Measurements from ENCODE around the gene ZAP70. TPM values are rescaled to one million over a fixed set of nuclear protein-coding genes. Genes with fewer than 3 reads are reported as not detected.
A peak's percentile ranks its signal among the peaks of the same experiment; 100 is the strongest.

The ZAP70 gene
- total RNA-seq, 1 donor from 2014 or later, result 10.2 TPM

- Histone ChIP-seq H3K9me3 (no peaks in the 10 kb centered on the region), H3K4me3 (no peak overlapping the region), H3K27me3 (no peaks in the 10 kb centered on the region), H3K27ac (no peak overlapping the region), H3K36me3 (no peaks in the 10 kb centered on the region), H3K4me1 (no peaks in the 10 kb centered on the region)
- DNase-seq, result no peak
- intact Hi-C loops (cut with DNase I), result no loop called here
- TF ChIP-seq CTCF (IDR thresholded peaks at IDR 0.05), result no peak
- ATAC-seq, result no peak
Observed at GRCh38 chr2:97741686-97742085, 28.3 kb downstream of the ZAP70 start.

GRCh38 chr2:97742381-97742847 is 29.0 kb downstream of the ZAP70 start:
- Histone ChIP-seq H3K9me3 (no peaks in the 10 kb centered on the region), H3K36me3 (no peaks in the 10 kb centered on the region), H3K27ac (no peak overlapping the region), H3K4me3 (no peak overlapping the region), H3K27me3 (no peaks in the 10 kb centered on the region), H3K4me1 (no peaks in the 10 kb centered on the region)
- intact Hi-C loops (cut with DNase I), result no loop called here
- ATAC-seq, result no peak
- no peak for DNase-seq
- no peak for TF ChIP-seq CTCF (IDR thresholded peaks at IDR 0.05)

- no peak overlapping the region for H3K27ac ChIP-seq
- H3K4me3 ChIP-seq, result no peak overlapping the region
- H3K9me3 ChIP-seq, result no peaks in the 10 kb centered on the region
- TF ChIP-seq CTCF (IDR thresholded peaks at IDR 0.05), result no peak
- intact Hi-C loops (cut with DNase I), result no loop called here
- no peak for DNase-seq
- no peaks in the 10 kb centered on the region for H3K4me1 ChIP-seq
- H3K27me3 ChIP-seq, result no peaks in the 10 kb centered on the region
- no peaks in the 10 kb centered on the region for H3K36me3 ChIP-seq
- ATAC-seq, result no peak
Observed at GRCh38 chr2:97743913-97744312, 30.5 kb downstream of the ZAP70 start.

- ATAC-seq, result peak; percentile 49
- no peak overlapping the region for H3K4me3 ChIP-seq
- no peak for DNase-seq
Observed at GRCh38 chr2:97745474-97746174, 32.2 kb downstream of the ZAP70 start.

GRCh38 chr2:97747285-97747684 is 33.9 kb downstream of the ZAP70 start:
- Histone ChIP-seq H3K4me1 (no peaks in the 10 kb centered on the region), H3K27me3 (no peaks in the 10 kb centered on the region), H3K27ac (no peak overlapping the region), H3K36me3 (peaks cover 10% of the 10 kb centered on the region), H3K4me3 (no peak overlapping the region), H3K9me3 (no peaks in the 10 kb centered on the region)
- DNase-seq, result no peak
- no peak for ATAC-seq
- intact Hi-C loops (cut with DNase I), result no loop called here
- TF ChIP-seq CTCF (IDR thresholded peaks at IDR 0.05), result no peak

More at GRCh38 chr2:97745474-97746174, 32.2 kb downstream of the ZAP70 start:
- H3K27ac ChIP-seq, result no peak overlapping the region
- H3K27me3 ChIP-seq, result no peaks in the 10 kb centered on the region
- H3K36me3 ChIP-seq, result no peaks in the 10 kb centered on the region
- H3K9me3 ChIP-seq, result no peaks in the 10 kb centered on the region
- TF ChIP-seq CTCF (IDR thresholded peaks at IDR 0.05), result no peak
- intact Hi-C loops (cut with DNase I), result no loop called here
- H3K4me1 ChIP-seq, result no peaks in the 10 kb centered on the region

Data from upper lobe of right lung (tissue), 1 donor.